Measurements from ENCODE around the gene LHX2. TPM values are rescaled to one million over a fixed set of nuclear protein-coding genes. Genes with fewer than 3 reads are reported as not detected.

LHX2 gene, protein sequence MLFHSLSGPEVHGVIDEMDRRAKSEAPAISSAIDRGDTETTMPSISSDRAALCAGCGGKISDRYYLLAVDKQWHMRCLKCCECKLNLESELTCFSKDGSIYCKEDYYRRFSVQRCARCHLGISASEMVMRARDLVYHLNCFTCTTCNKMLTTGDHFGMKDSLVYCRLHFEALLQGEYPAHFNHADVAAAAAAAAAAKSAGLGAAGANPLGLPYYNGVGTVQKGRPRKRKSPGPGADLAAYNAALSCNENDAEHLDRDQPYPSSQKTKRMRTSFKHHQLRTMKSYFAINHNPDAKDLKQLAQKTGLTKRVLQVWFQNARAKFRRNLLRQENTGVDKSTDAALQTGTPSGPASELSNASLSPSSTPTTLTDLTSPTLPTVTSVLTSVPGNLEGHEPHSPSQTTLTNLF
- not detected for total RNA-seq
- long read RNA-seq, donor 1, result 0 reads
- long read RNA-seq, donor 2, result 0 reads

DNA sequence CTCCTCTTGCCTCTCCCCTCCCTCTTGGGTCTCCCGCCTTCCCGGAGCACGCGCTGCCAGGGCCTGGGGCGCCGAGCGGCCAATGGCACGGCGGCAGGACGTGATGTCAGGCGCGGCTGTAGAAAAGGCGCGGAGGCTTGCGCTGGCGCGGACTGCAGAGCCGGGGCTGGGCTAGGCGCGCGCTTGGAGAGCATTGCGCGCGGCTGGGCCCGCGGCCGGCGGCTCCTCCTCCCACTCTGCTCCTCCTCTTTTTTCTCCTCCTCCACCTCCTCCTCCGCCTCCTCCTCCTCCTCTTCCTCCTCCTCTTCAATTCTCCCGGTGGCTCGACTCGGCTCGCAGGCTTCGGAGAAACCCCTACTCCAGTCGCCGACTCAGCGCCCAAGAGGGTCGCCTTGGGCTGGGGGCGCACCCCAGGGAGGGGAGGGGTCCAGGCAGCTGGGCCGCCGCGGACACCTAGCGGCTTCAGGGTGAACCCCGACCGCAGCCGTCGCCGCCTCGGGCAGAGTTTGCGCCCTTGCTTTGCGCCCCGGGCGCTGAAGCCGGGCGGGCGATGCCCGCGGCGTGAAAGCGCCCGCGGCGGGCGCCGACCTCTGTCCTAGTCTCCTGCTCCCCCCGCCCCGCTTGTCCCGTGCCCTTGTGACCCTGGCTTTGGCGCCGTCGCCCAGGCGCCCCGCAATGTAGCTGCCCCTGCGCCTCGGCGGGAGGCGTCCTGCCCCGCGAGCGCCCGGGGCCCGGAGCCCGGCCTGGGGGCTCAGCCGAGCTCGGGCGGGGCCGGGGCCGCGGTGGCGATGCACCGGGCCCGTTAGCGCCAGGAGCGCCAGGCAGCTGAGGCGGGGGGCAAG is at the start of gene LHX2:
Gene LHX2 (plus strand): TSS at position 309 of the 842 bp plus-strand sequence. CDS start 581 bp downstream, outside the sequence.
- intact Hi-C loops (cut with DNase I, micrococcal nuclease), result no loop called here
- TF ChIP-seq, protein P1, sequence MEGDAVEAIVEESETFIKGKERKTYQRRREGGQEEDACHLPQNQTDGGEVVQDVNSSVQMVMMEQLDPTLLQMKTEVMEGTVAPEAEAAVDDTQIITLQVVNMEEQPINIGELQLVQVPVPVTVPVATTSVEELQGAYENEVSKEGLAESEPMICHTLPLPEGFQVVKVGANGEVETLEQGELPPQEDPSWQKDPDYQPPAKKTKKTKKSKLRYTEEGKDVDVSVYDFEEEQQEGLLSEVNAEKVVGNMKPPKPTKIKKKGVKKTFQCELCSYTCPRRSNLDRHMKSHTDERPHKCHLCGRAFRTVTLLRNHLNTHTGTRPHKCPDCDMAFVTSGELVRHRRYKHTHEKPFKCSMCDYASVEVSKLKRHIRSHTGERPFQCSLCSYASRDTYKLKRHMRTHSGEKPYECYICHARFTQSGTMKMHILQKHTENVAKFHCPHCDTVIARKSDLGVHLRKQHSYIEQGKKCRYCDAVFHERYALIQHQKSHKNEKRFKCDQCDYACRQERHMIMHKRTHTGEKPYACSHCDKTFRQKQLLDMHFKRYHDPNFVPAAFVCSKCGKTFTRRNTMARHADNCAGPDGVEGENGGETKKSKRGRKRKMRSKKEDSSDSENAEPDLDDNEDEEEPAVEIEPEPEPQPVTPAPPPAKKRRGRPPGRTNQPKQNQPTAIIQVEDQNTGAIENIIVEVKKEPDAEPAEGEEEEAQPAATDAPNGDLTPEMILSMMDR (IDR thresholded peaks at IDR 0.05), result no peak
- peaks cover 42% of the 10 kb centered on the region for H3K4me1 ChIP-seq (ENCODE audit: low read depth)
- no peaks in the 10 kb centered on the region for H3K9me3 ChIP-seq
- DNase-seq (peak; percentile 51 to 71 (median 65)), ATAC-seq (peak; percentile 90)
- no peaks in the 10 kb centered on the region for H3K36me3 ChIP-seq (ENCODE audit: low read depth)
- no peak within 1 kb of the TSS for H3K4me3 ChIP-seq

DNA sequence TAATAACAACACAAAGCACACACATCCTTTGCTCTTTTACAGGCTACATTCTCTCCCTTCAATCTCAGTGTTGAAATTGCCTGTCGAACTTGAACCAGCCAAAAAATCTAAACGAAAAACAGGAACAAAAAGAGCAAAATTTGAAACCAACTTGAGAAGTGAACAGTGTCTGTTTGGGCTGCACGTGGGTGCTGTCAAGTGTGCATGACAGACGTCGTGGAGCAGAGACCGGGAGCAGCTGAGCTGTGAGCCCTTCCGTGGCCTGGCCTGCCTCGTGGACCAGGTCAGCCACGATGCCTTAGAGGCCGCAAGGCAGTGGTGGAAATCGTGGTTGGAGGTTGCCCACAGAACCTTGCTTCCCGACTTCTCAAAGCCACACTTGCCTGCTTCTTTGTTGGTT is 46.8 kb upstream of the LHX2 start:
- TF ChIP-seq, protein P1 (IDR thresholded peaks at IDR 0.05), result no peak
- intact Hi-C loops (cut with DNase I, micrococcal nuclease), result no loop called here
- no peak for ATAC-seq

DNA sequence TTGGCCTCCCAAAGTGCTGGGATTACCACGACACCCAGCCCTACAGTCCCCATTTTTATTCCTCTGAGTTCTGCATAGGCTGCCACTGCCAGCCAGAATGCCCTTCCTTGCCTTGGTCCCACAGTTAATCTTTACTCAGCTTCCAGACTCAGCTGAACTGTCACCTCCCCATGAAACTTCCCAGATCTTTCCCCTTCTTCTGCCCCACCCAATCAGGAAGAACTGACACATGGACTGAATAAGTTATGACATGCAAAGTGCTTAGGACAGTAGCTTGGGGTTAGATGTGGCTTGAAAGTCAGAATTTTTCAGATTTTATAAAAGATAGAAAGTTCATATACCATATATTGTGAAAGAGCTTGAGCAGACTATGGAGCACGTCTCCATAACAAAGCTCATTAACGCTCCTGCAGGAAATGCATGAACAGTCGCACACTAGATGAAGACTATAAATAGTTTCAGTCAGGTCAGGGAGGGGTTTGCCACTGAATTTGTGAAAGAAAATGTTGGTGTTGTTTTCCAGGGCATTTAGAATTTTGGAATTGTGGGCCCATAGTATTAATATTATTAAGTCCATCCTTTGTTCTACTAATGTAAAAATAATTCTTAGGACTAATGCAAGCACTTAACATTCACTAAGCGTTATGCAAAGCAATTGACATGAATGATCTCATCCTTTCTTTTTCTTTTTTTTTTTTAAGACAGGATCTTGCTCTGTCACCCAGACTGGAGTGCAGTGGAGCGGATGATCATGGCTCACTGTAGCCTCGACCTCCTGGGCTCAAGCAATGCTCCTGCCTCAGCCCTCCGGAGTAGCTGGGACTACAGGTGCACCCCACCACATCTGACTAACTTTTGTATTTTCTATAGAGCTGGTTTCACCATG is 45.5 kb upstream of the LHX2 start:
- H3K36me3 ChIP-seq (ENCODE audit: low read depth), result no peaks in the 10 kb centered on the region
- H3K9me3 ChIP-seq, result no peaks in the 10 kb centered on the region
- DNase-seq, result no peak
- intact Hi-C loops (cut with DNase I, micrococcal nuclease), result no loop called here
- ATAC-seq, result peak; percentile 25
- TF ChIP-seq, protein P1 (IDR thresholded peaks at IDR 0.05), result no peak
- no peaks in the 10 kb centered on the region for H3K4me1 ChIP-seq (ENCODE audit: low read depth)
- H3K4me3 ChIP-seq, result no peak overlapping the region

More for the DNA sequence above, 46.8 kb upstream of the LHX2 start:
- Histone ChIP-seq H3K4me1 (ENCODE audit: low read depth) (no peaks in the 10 kb centered on the region), H3K36me3 (ENCODE audit: low read depth) (no peaks in the 10 kb centered on the region), H3K4me3 (no peak overlapping the region), H3K9me3 (no peaks in the 10 kb centered on the region)
- no peak for DNase-seq

DNA sequence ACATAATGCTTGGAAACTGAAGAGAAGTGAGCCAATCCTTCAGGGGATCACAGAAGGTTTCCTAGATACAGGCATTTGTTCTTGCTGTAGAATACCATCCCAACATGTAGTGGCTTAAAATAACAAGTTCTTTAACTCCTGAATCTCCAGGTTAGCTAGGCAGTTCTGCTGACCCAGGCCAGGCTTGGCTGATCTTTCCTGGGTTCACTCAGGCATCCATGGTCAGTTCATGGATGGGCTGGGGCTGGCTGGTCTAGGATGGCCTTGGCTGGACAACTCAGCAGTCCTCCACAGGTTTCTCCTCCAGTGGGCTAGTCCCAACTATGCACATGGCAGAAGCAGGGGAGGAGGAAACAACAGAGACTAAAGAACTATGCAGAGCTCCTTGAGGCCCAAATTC is 44.2 kb upstream of the LHX2 start:
- intact Hi-C loops (cut with DNase I, micrococcal nuclease), result no loop called here
- H3K4me3 ChIP-seq, result no peak overlapping the region
- H3K36me3 ChIP-seq (ENCODE audit: low read depth), result no peaks in the 10 kb centered on the region
- TF ChIP-seq, protein P1 (IDR thresholded peaks at IDR 0.05), result no peak
- no peaks in the 10 kb centered on the region for H3K9me3 ChIP-seq
- no peak for ATAC-seq
- no peaks in the 10 kb centered on the region for H3K4me1 ChIP-seq (ENCODE audit: low read depth)
- DNase-seq, result no peak

DNA sequence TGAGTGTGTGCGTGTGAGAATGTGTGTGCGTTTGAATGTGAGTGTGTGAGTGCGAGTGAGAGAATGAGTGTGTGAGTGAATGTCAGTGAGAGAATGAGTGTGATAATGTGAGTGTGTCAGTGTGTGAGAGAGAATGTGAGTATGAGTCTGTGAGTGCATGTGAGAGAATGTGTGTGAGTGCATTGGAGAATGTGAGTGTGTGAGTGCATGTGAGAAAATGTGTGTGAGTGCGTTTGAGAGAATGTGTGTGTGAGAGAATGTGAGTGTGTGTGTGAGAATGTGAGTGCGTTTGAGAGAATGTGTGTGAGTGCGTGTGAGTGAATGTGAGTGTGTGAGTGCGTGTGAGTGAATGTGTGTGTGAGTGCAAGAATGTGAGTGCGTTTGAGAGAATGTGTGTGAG is 39.0 kb upstream of the LHX2 start:
- TF ChIP-seq, protein P1 (IDR thresholded peaks at IDR 0.05), result no peak
- no peaks in the 10 kb centered on the region for H3K4me1 ChIP-seq (ENCODE audit: low read depth)
- H3K9me3 ChIP-seq, result no peaks in the 10 kb centered on the region
- DNase-seq (no peak), ATAC-seq (no peak)
- no peak overlapping the region for H3K4me3 ChIP-seq
- intact Hi-C loops (cut with DNase I, micrococcal nuclease), result no loop called here
- H3K36me3 ChIP-seq (ENCODE audit: low read depth), result no peaks in the 10 kb centered on the region

Data from mucosa of descending colon (tissue), 3 donors.